ENCODE results near the gene C10orf71.

Gene C10orf71

DNA sequence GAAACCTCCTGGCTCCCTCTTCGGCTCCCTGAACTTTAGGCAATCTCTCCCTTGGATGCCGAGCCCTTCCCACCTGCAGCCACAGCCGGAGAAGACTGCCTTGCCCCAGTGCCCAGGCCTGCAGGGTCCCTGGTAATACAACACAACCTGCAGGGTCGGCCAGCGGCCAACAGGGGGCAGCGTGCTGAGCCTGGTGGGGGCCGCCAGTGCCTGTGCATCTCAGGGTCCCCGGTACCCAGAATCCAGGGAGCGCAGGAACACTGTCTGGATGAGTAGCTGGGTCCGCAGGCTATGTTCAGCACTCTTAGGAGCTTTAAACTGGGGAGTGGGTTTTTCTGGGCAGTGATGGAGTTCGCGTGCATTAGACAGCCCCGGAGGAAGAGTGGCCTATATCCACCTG, 17.5 kb upstream of the C10orf71 start:
- Mint-ChIP-seq H3K27me3 (peaks cover under 1% of the 10 kb centered on the region), H3K4me1 (ENCODE audit: low read depth) (peaks cover 85% of the 10 kb centered on the region), H3K27ac (peak overlapping the region; percentile 34), H3K4me3 (no peak overlapping the region), H3K36me3 (ENCODE audit: low read depth) (no peaks in the 10 kb centered on the region), H3K9me3 (peaks cover 8% of the 10 kb centered on the region)
- intact Hi-C loops (cut with micrococcal nuclease): loop anchor here (5.0 kb wide), 1 partner anchor 94 kb away; the partner anchor contains the start of gene TMEM273

DNA sequence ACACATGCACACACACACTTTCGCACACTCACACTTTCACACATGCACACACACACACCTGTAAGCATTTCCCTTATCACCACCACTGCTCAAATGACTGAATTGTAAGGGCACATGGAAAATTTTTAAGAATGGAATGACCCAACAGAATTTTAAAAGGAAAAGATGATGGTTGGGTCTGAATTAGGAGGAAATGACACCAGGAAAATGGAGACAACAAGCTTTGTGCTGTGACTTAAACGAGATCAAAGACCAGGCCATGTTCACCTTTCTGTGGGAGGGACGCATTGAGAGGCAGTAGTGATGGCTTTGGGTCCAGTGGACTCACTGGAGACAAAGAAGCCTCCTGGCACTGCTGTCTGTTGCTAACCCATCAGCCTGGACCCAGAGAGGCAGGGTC, 16.7 kb upstream of the C10orf71 start:
- Mint-ChIP-seq H3K27me3 (peaks cover 4% of the 10 kb centered on the region), H3K36me3 (ENCODE audit: low read depth) (no peaks in the 10 kb centered on the region), H3K9me3 (peaks cover 8% of the 10 kb centered on the region), H3K27ac (no peak overlapping the region), H3K4me3 (no peak overlapping the region), H3K4me1 (ENCODE audit: low read depth) (peaks cover 82% of the 10 kb centered on the region)
- intact Hi-C loops (cut with micrococcal nuclease): loop anchor here (5.0 kb wide), 1 partner anchor 95 kb away; the partner anchor contains the start of gene TMEM273

DNA sequence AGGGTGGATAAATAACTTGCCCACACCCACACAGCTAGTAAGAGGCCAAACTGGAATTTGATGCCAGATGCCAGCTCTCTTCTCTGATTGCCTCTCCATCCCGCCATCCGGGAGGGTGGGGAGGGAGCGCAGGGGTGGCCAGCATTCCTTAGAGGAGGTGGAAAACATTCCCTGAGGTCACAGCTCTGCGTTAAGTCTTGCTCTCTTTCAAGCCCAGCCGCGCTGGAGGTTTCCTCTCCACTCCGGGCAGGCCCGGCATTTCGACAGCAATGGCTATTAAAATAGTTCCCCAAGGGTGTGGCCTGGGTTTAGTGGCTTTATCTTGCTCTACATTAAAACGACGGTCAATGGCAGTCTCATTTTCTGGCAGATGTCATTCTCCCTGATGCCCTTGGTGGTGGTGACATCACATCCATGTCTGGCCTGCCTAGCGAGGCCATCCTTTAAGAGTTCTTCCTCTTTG, 16.1 kb upstream of the C10orf71 start:
- Mint-ChIP-seq H3K4me1 (ENCODE audit: low read depth) (peaks cover 76% of the 10 kb centered on the region), H3K27me3 (peaks cover 4% of the 10 kb centered on the region), H3K4me3 (no peak overlapping the region), H3K36me3 (ENCODE audit: low read depth) (no peaks in the 10 kb centered on the region), H3K9me3 (peaks cover 8% of the 10 kb centered on the region), H3K27ac (peak overlapping the region; percentile 58)
- intact Hi-C loops (cut with micrococcal nuclease): loop anchor here (5.0 kb wide), 1 partner anchor 96 kb away; the partner anchor contains the start of gene TMEM273

DNA sequence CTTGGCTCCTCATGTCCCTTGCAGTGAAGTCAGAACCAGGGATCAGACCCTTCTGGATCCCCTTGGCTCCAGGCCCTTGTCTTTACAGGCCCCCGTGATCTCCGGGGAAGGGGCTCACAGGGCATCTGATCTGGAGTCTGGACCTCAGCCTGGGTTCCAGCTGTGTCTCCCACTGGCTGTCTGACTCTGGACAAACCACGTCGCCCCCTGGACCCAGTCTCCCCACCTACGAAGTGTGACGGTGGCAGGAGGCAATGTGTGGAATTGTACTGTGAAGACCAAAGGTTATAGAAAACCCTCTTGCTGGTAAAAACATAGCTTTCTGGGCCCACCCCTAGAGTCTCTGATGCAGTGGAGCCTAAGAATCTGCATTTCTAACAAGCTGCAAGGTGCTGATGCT, 15.5 kb upstream of the C10orf71 start:
- Mint-ChIP-seq H3K36me3 (ENCODE audit: low read depth) (no peaks in the 10 kb centered on the region), H3K27ac (peak overlapping the region; percentile 58), H3K27me3 (peaks cover 7% of the 10 kb centered on the region), H3K4me1 (ENCODE audit: low read depth) (peaks cover 70% of the 10 kb centered on the region), H3K9me3 (peaks cover 8% of the 10 kb centered on the region), H3K4me3 (no peak overlapping the region)
- intact Hi-C loops (cut with micrococcal nuclease): loop anchor here (5.0 kb wide), 1 partner anchor 96 kb away; the partner anchor contains the start of gene TMEM273

DNA sequence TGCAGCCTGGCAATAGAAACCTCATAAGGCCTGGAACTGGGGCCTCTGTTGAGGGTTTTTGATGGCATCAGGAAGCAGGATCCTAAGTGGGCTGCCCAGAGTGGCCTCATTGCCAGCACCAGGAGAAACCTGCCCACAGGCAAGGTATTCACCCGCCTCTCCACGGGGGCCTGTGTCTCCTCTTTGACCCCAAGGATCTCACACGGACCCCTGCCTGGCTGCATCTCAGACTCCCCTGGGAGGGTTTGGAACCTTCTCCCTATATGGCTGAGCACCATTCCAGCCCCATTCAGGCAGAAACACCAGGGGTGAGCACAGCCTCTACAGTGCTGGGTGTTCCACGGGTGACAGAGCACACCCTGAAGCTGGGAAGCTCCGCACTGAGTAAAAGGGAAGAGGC, 14.6 kb upstream of the C10orf71 start:
- H3K9me3 Mint-ChIP-seq: peaks cover 8% of the 10 kb centered on the region
- intact Hi-C loops (cut with micrococcal nuclease): loop anchor here (5.0 kb wide), 1 partner anchor 97 kb away; the partner anchor contains the start of gene TMEM273
- H3K4me1 Mint-ChIP-seq (ENCODE audit: low read depth): peaks cover 64% of the 10 kb centered on the region
- H3K36me3 Mint-ChIP-seq (ENCODE audit: low read depth): no peaks in the 10 kb centered on the region
- no peak overlapping the region for H3K4me3 Mint-ChIP-seq
- H3K27me3 Mint-ChIP-seq: peaks cover 7% of the 10 kb centered on the region
- no peak overlapping the region for H3K27ac Mint-ChIP-seq

DNA sequence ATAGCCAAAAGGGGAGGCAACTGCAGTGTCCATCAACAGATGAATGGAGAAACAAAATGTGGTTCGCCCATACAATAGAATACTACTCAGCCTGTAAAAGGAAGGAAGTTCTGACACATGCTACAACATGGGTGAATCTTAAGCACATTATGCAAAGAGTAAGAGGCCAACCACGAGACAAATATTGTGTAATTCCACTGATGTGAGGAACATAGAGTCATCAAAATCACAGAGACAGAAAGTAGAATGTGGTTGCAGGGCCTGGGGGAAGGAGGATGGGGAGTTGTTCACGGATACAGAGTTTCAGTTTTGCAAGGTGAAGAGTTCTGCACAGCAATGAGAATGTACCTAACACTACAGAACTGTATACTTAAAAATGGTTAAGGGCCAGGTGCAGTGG, 13.7 kb upstream of the C10orf71 start:
- H3K27ac Mint-ChIP-seq: peak overlapping the region; percentile 71
- H3K9me3 Mint-ChIP-seq: peaks cover 8% of the 10 kb centered on the region
- no peaks in the 10 kb centered on the region for H3K36me3 Mint-ChIP-seq (ENCODE audit: low read depth)
- H3K4me1 Mint-ChIP-seq (ENCODE audit: low read depth): peaks cover 55% of the 10 kb centered on the region
- intact Hi-C loops (cut with micrococcal nuclease): no loop called here
- peaks cover 10% of the 10 kb centered on the region for H3K27me3 Mint-ChIP-seq
- H3K4me3 Mint-ChIP-seq: peak overlapping the region; percentile 50

DNA sequence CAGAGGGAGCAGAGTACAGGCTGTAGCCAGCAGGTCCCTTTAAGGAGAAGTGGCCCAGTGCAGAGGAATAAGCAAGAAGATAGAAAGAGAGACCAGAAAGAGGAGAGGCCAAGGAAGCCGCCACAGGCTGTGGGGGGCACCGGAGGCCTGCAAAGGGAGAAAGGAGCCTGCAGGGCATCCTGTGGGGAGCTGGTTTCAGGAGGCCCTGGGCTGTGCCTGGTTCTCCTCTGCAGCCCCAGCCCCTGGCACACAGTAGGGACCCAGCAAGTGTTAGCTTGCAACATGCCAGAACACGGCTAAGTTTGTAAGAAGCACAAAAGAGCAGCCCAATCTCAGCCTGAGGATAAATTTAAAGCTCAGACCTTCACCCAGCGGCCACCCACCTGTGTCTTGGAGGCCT, 12.3 kb upstream of the C10orf71 start:
- Mint-ChIP-seq H3K27ac (no peak overlapping the region), H3K4me1 (ENCODE audit: low read depth) (peaks cover 43% of the 10 kb centered on the region), H3K9me3 (peaks cover 8% of the 10 kb centered on the region), H3K36me3 (ENCODE audit: low read depth) (no peaks in the 10 kb centered on the region), H3K27me3 (peaks cover 11% of the 10 kb centered on the region), H3K4me3 (no peak overlapping the region)
- intact Hi-C loops (cut with micrococcal nuclease): no loop called here

DNA sequence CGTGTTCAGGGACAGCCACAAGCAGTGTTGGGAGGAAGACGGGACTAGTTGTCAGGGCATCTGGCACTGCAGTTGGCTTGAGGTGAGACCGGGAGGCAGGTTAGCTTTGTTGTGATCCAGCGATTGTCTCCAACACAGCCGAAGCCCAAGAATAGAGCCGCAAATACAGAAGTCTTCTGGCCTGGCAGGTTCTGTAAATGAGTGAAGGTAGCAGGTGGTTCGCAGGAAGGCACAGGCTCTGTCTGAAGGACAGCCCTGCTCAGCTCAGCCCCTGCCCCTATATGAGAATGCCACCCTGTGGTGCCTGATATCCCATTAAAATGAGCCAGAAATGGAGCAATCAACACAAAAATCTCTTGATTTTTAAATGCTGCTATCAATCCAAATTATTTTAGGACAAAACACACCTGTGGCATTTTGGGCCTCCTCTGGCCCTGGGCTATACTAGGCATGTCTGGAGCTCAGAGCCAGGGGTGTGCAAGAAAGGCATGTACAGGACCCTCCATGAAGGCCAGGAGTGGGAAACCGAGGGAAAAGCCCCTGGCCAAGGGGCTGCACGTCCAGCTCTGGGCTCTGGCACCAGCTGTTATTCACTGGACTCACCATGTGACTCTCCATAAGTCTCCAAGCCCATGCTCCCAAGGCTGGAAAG, 11.2 kb upstream of the C10orf71 start:
- Mint-ChIP-seq H3K9me3 (peaks cover 8% of the 10 kb centered on the region), H3K27ac (no peak overlapping the region), H3K4me3 (no peak overlapping the region), H3K36me3 (ENCODE audit: low read depth) (no peaks in the 10 kb centered on the region), H3K4me1 (ENCODE audit: low read depth) (peaks cover 43% of the 10 kb centered on the region), H3K27me3 (peaks cover 14% of the 10 kb centered on the region)
- intact Hi-C loops (cut with micrococcal nuclease): no loop called here

DNA sequence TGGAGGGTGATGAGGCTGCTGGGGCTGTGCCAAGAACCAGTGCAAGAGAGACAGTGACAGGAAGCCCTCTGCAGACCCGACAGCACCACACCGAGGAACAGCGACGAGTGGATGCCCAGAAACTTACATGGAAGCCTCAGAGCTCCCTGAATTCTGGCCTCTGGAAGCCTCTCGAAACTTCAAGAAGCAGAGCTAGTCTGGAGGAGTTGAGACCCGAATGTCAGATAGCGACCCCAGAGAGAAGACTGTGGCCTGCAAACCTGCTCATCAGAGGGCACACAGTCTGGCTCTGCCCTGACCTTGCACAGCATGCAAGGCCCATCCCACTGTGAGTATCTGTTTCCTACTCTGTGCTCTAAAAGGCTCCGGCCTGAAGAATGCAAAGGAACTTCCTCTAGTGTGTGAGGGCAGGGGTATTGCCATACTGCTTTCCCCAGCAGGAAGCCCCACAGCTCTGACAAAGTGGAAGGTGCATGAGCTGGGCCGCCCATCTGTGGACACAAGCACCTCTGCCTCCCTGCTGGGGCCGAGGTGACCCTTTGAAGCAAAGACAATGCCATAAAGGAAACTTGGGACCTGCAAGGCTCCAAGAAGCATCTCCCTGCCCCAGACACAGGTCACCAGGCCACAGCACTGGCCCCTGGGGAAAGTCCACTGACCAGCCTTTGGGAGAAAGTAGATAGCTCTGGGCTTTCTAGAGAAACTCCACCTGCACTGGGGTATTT, 10.5 kb upstream of the C10orf71 start:
- no peaks in the 10 kb centered on the region for H3K36me3 Mint-ChIP-seq (ENCODE audit: low read depth)
- H3K4me1 Mint-ChIP-seq (ENCODE audit: low read depth): peaks cover 41% of the 10 kb centered on the region
- H3K4me3 Mint-ChIP-seq: no peak overlapping the region
- peaks cover 17% of the 10 kb centered on the region for H3K27me3 Mint-ChIP-seq
- H3K9me3 Mint-ChIP-seq: peaks cover 8% of the 10 kb centered on the region
- H3K27ac Mint-ChIP-seq: no peak overlapping the region
- intact Hi-C loops (cut with micrococcal nuclease): no loop called here

DNA sequence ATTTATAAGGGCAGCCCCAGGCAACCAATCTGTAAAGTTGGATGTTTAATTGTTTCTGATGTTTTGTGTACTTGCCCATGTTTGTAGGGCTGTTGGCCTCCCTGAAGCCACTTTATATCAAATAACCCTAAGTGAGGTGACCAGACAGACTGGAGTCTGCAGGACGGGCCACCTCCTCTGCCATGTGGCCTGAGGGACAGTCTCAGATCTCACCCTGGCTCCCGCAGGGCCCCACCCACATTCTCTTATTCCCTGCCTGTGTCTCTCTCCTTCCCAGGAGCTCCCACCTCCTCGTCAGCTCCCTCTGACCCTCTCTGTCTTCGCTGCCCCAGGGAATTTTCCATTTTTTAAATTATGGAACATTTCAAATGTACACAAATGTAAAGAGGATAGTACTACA, 9.5 kb upstream of the C10orf71 start:
- H3K27me3 Mint-ChIP-seq: peaks cover 17% of the 10 kb centered on the region
- intact Hi-C loops (cut with micrococcal nuclease): no loop called here
- H3K9me3 Mint-ChIP-seq: peaks cover 8% of the 10 kb centered on the region
- no peaks in the 10 kb centered on the region for H3K36me3 Mint-ChIP-seq (ENCODE audit: low read depth)
- H3K4me3 Mint-ChIP-seq: no peak overlapping the region
- H3K4me1 Mint-ChIP-seq (ENCODE audit: low read depth): peaks cover 35% of the 10 kb centered on the region
- no peak overlapping the region for H3K27ac Mint-ChIP-seq

DNA sequence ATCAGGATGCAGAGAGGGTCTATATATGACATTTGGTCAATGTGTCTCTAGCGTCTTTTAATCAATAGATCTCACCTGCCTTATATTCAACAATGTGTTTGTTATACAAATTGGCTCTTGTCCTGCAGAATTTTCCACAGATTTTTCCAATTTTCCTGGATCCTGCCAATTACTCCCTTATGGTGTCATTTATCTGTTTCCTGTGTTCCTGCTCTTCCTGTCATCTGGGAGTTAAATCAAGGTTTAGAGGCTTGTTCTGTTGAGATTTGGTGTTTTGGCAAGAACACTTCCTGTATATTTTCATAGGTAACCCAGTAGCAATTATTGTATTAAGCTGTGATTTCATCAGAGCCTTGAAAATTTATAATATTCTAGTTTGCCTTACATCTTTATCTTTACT, 8.8 kb upstream of the C10orf71 start:
- H3K4me3 Mint-ChIP-seq: no peak overlapping the region
- H3K4me1 Mint-ChIP-seq (ENCODE audit: low read depth): peaks cover 29% of the 10 kb centered on the region
- intact Hi-C loops (cut with micrococcal nuclease): no loop called here
- H3K27ac Mint-ChIP-seq: no peak overlapping the region
- peaks cover 1% of the 10 kb centered on the region for H3K9me3 Mint-ChIP-seq
- peaks cover 17% of the 10 kb centered on the region for H3K27me3 Mint-ChIP-seq
- H3K36me3 Mint-ChIP-seq (ENCODE audit: low read depth): no peaks in the 10 kb centered on the region

DNA sequence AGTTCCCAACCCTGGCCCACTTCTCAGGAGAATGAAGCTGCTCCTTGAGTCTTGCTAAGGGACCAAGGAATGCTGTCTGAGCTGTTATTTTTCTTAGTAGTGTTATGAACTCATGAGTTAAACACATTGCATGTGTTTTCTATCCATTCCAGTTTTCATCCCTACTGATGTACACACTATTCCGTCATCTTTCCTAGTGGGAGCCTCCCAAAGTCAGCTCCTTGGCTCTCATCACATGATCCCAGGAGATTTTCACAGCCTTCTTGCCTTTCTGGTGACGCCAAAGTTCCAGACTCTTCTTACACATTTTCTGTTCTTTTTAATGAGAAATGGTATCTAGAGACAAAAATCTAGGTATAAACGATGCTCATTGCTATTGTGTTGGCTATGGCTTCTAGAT, 8.4 kb upstream of the C10orf71 start:
- Mint-ChIP-seq H3K36me3 (ENCODE audit: low read depth) (no peaks in the 10 kb centered on the region), H3K4me3 (no peak overlapping the region), H3K9me3 (no peaks in the 10 kb centered on the region), H3K4me1 (ENCODE audit: low read depth) (peaks cover 24% of the 10 kb centered on the region), H3K27me3 (peaks cover 20% of the 10 kb centered on the region), H3K27ac (no peak overlapping the region)
- intact Hi-C loops (cut with micrococcal nuclease): no loop called here

DNA sequence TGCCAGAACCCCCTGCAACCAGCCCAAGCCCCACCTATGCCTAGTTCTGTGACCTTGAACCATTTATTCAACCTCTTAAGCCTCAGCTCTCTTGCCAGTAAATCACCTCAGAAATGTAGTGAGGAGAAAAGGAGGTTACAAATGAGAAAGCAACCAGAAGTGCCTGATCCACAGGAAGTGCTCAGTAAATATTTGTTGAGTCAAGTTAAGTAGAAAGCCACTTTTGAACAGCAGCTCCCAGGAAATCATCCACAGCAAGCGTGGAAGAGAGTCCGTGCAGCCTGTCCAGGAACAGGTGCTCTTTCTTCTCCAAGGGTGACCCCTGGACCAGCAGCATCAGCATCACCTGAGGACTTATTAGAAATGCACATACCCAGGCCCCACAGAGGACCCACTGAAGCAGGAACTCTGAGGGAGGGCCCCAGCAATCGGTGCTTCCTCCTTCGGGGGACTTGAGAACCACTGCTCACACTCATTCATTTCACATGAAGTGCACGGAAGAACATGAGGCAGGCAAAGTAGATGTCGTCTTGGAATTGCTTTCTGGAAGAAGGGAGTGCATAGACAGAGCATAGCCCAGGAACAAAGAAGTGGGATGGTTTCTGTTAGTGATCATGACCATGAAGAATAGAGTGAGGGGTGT, 6.3 kb upstream of the C10orf71 start:
- Mint-ChIP-seq H3K36me3 (ENCODE audit: low read depth) (no peaks in the 10 kb centered on the region), H3K27ac (no peak overlapping the region), H3K9me3 (no peaks in the 10 kb centered on the region), H3K27me3 (peaks cover 20% of the 10 kb centered on the region), H3K4me3 (no peak overlapping the region), H3K4me1 (ENCODE audit: low read depth) (peaks cover 16% of the 10 kb centered on the region)
- intact Hi-C loops (cut with micrococcal nuclease): no loop called here

DNA sequence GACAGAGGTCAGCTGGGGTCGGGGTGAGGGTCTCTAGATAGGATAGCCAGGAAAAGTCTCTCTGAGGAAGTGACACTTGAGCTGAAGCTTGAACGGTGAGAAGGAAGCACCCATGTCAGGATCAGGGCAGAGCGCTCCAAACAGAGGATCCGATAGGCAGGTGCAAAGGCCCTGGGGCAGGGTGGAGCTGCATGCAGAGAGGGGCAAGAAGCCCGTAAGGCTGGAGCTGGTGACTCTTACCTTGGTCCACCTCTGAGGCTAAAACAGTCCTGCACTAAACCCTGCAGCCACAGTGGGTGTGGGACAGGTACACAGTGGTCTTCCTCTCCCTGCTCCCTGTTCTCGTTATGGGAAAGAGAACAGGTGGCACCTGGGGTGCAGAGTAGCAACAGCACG, 5.8 kb upstream of the C10orf71 start:
- Mint-ChIP-seq H3K4me3 (no peak overlapping the region), H3K36me3 (ENCODE audit: low read depth) (no peaks in the 10 kb centered on the region), H3K4me1 (ENCODE audit: low read depth) (peaks cover 16% of the 10 kb centered on the region), H3K27me3 (peaks cover 22% of the 10 kb centered on the region), H3K9me3 (no peaks in the 10 kb centered on the region), H3K27ac (no peak overlapping the region)
- intact Hi-C loops (cut with micrococcal nuclease): no loop called here

All from dendritic cell treated with granulocyte-macrophage colony-stimulating factor and Interleukin-4, amounts not matched to agents 40 ng/mL and 50 ng/mL, for 4 days (primary cell).